ENCODE data around the gene KLK4. TPM values are rescaled to one million over a fixed set of nuclear protein-coding genes. Genes with fewer than 3 reads are reported as not detected.

The KLK4 gene
- total and polyA plus RNA-seq, 2 of the 13 experiments (the other 11 are each of a cell fraction or from before 2014, with no cell fraction given) = not detected

DNA sequence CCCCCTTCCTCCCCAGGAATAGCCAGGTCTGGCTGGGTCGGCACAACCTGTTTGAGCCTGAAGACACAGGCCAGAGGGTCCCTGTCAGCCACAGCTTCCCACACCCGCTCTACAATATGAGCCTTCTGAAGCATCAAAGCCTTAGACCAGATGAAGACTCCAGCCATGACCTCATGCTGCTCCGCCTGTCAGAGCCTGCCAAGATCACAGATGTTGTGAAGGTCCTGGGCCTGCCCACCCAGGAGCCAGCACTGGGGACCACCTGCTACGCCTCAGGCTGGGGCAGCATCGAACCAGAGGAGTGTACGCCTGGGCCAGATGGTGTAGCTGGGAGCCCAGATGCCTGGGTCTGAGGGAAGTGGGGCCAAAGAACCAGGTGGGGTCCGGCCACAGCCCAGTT is 34.7 kb downstream of the KLK4 start:
- intact Hi-C loops (cut with micrococcal nuclease; ENCODE audit: unreplicated experiment) = no loop called here
- no peak overlapping the region for H3K4me3 ChIP-seq (replicated peaks in 1 of 3; ENCODE audit: insufficient read depth in 1 of 3, low read depth in 2 of 3, low read length in 3 of 3)
- whole genome bisulfite sequencing (ENCODE audit: low lambda C conversion rate) = 3% methylated on average over 3 of the region's 7 CpGs
- H3K4me1 ChIP-seq (ENCODE audit: insufficient read depth, low read length) = no peaks in the 10 kb centered on the region
- no peak for ATAC-seq
- no TSS peak for BruUV-seq (replicated peaks)
- no peak overlapping the region for H3K27ac ChIP-seq (ENCODE audit: extremely low read length, insufficient read depth, low read length)
- no peaks in the 10 kb centered on the region for H4K20me1 ChIP-seq (ENCODE audit: insufficient read depth, low read length)
- FAIRE-seq = no peak
- no peaks in the 10 kb centered on the region for H3K36me3 ChIP-seq (replicated peaks in 1 of 2; ENCODE audit: control insufficient read depth in 1 of 2, insufficient read depth in 2 of 2, low read length in 2 of 2)
- DNase-seq (ENCODE audit: low spot score) = no peak
- TF ChIP-seq ZNF331 (CRISPR knock-in tag; IDR thresholded peaks at IDR 0.05) = no peak
- TF ChIP-seq, protein P1, sequence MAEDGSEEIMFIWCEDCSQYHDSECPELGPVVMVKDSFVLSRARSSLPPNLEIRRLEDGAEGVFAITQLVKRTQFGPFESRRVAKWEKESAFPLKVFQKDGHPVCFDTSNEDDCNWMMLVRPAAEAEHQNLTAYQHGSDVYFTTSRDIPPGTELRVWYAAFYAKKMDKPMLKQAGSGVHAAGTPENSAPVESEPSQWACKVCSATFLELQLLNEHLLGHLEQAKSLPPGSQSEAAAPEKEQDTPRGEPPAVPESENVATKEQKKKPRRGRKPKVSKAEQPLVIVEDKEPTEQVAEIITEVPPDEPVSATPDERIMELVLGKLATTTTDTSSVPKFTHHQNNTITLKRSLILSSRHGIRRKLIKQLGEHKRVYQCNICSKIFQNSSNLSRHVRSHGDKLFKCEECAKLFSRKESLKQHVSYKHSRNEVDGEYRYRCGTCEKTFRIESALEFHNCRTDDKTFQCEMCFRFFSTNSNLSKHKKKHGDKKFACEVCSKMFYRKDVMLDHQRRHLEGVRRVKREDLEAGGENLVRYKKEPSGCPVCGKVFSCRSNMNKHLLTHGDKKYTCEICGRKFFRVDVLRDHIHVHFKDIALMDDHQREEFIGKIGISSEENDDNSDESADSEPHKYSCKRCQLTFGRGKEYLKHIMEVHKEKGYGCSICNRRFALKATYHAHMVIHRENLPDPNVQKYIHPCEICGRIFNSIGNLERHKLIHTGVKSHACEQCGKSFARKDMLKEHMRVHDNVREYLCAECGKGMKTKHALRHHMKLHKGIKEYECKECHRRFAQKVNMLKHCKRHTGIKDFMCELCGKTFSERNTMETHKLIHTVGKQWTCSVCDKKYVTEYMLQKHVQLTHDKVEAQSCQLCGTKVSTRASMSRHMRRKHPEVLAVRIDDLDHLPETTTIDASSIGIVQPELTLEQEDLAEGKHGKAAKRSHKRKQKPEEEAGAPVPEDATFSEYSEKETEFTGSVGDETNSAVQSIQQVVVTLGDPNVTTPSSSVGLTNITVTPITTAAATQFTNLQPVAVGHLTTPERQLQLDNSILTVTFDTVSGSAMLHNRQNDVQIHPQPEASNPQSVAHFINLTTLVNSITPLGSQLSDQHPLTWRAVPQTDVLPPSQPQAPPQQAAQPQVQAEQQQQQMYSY (CRISPR knock-in tag; IDR thresholded peaks at IDR 0.05) = no peak
- TF ChIP-seq, protein P2, sequence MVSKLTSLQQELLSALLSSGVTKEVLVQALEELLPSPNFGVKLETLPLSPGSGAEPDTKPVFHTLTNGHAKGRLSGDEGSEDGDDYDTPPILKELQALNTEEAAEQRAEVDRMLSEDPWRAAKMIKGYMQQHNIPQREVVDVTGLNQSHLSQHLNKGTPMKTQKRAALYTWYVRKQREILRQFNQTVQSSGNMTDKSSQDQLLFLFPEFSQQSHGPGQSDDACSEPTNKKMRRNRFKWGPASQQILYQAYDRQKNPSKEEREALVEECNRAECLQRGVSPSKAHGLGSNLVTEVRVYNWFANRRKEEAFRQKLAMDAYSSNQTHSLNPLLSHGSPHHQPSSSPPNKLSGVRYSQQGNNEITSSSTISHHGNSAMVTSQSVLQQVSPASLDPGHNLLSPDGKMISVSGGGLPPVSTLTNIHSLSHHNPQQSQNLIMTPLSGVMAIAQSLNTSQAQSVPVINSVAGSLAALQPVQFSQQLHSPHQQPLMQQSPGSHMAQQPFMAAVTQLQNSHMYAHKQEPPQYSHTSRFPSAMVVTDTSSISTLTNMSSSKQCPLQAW (CRISPR knock-in tag; IDR thresholded peaks at IDR 0.05) = no peak
- no peak for TF ChIP-seq TOE1 (CRISPR knock-in tag; IDR thresholded peaks at IDR 0.05)
- TF ChIP-seq ZNF672 (CRISPR knock-in tag; IDR thresholded peaks at IDR 0.05) = no peak
- TF ChIP-seq HNRNPH1 (optimal IDR thresholded peaks at IDR 0.05; ENCODE audit: low read depth, low read length) = no peak
- no peak for TF ChIP-seq NFE2L1 (CRISPR knock-in tag; IDR thresholded peaks at IDR 0.05; ENCODE audit: borderline replicate concordance)
- no peak for TF ChIP-seq RBM39 (IDR thresholded peaks at IDR 0.05; ENCODE audit: low read depth, low read length, poor library complexity, severe bottlenecking)
- no peak for TF ChIP-seq EEA1 (CRISPR knock-in tag; IDR thresholded peaks at IDR 0.05; ENCODE audit: borderline replicate concordance)
- ChIA-PET POLR2A (no interaction called here), CTCF (ENCODE audit: low intra/inter-chr PET ratio, low total read pairs) (no interaction called here)
- H3K79me2 ChIP-seq (ENCODE audit: insufficient read depth, low read length) = no peaks in the 10 kb centered on the region
- H2AFZ ChIP-seq (ENCODE audit: low read length) = no peak overlapping the region
- in situ Hi-C loops (cut with HindIII; ENCODE audit: extremely low pct_ligation_motif_present, low pct_unique_long_range_greater_than_20kb) = no loop called here
- H3K27me3 ChIP-seq (ENCODE audit: control insufficient read depth in 1 of 2, insufficient read depth in 2 of 2, low read length in 2 of 2) = peaks cover 7 to 31% of the 10 kb centered on the region in 2 experiments; a peak in 4 of 5 replicates
- no peaks in the 10 kb centered on the region for H3K9me3 ChIP-seq (ENCODE audit: low read length)
- H3K4me2 ChIP-seq (ENCODE audit: low read depth, low read length) = no peak overlapping the region
- no peak overlapping the region for H3K9ac ChIP-seq (ENCODE audit: insufficient read depth, low read depth, low read length)
